ENCODE data around the gene TMEM167A.

The TMEM167A gene

DNA sequence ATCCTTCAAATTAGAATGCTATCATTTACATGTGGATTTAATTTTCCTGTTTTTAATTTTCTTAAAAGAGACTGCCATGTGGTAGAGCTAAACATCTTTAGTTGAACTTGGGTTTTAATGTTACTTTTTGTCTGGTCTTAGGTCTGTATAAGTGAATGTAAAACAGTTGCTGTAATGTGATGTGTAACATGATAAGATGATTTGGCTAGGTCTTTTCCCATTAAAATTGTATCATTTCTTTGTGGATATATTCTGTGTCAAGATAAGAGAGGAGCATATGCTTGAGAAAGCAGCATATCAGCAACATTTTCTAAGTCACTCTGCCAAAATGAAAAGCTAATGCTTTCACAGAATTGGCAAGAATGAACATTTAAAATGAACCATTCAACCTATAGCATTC, 18.5 kb downstream of the TMEM167A start:
- TF ChIP-seq, protein P1, sequence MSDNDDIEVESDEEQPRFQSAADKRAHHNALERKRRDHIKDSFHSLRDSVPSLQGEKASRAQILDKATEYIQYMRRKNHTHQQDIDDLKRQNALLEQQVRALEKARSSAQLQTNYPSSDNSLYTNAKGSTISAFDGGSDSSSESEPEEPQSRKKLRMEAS (IDR thresholded peaks at IDR 0.05; ENCODE audit: low read depth, low read length), result no peak
- TF ChIP-seq, protein P2, sequence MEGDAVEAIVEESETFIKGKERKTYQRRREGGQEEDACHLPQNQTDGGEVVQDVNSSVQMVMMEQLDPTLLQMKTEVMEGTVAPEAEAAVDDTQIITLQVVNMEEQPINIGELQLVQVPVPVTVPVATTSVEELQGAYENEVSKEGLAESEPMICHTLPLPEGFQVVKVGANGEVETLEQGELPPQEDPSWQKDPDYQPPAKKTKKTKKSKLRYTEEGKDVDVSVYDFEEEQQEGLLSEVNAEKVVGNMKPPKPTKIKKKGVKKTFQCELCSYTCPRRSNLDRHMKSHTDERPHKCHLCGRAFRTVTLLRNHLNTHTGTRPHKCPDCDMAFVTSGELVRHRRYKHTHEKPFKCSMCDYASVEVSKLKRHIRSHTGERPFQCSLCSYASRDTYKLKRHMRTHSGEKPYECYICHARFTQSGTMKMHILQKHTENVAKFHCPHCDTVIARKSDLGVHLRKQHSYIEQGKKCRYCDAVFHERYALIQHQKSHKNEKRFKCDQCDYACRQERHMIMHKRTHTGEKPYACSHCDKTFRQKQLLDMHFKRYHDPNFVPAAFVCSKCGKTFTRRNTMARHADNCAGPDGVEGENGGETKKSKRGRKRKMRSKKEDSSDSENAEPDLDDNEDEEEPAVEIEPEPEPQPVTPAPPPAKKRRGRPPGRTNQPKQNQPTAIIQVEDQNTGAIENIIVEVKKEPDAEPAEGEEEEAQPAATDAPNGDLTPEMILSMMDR (IDR thresholded peaks at IDR 0.05; ENCODE audit: low read depth, low read length), result no peak
- no peak overlapping the region for H3K4me3 ChIP-seq (ENCODE audit: low read depth, low read length)
- DNase-seq (ENCODE audit: low read depth), result no peak

DNA sequence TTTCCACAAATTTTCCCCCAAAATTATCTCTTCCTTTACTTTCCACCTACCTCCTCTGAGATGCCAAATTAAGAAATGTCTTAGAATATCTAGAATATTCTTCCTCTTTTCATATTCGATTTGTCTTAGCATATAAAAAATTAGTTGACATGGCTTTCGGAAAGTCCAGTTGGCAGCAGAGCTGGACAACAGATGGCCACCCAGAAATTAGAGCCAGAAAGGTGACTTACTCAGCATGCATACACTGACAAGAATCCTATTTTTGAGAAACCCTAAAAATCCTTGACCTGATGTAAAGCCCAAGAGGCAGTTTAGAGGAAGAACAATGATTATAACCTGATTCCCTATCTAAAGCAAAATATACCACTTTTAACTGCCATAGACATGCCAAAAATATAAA, 22.0 kb downstream of the TMEM167A start:
- TF ChIP-seq, protein P1 (IDR thresholded peaks at IDR 0.05; ENCODE audit: low read depth, low read length), result no peak
- TF ChIP-seq, protein P2 (IDR thresholded peaks at IDR 0.05; ENCODE audit: low read depth, low read length), result no peak
- TF ChIP-seq MYC (IDR thresholded peaks at IDR 0.05; ENCODE audit: low read depth, low read length), result no peak
- TF ChIP-seq POLR2A (IDR thresholded peaks at IDR 0.05; ENCODE audit: extremely low read depth, insufficient read length), result no peak
- no peak for DNase-seq (ENCODE audit: low read depth)
- no peak overlapping the region for H3K4me3 ChIP-seq (ENCODE audit: low read depth, low read length)

DNA sequence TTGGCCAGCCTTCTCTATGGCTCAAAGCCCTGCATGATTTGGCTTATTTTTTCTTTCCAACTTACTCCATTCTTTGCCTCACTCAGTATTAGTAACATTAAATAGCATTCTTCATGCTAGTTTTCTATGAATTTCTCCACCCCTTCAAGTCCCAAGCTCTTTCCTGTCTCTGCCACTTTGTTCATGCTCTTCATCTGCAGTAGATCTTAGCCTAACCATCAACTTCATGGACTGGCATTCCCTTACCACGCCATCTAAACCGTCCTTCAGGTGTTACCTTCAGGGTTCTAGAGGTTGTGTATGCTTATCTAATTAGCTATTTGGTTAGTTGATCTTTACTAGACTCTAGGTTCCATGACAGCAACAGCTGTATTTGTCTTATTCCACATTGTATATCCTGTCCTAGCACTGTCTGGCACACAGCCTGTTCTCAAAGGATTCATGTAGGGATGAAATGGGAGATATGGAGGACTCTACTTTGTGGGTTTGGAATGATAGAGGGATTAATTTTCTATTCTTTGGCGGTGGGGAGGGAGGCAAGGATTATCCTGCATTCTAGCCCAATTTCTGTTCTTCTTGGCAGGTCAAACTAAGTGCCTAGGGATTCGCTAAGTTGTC, 26.4 kb downstream of the TMEM167A start:
- no peak for DNase-seq (ENCODE audit: low read depth)
- TF ChIP-seq, protein P2 (IDR thresholded peaks at IDR 0.05; ENCODE audit: low read depth, low read length), result no peak
- TF ChIP-seq POLR2A (IDR thresholded peaks at IDR 0.05; ENCODE audit: extremely low read depth, insufficient read length) (no peak), MYC (IDR thresholded peaks at IDR 0.05; ENCODE audit: low read depth, low read length) (no peak)
- TF ChIP-seq, protein P1 (IDR thresholded peaks at IDR 0.05; ENCODE audit: low read depth, low read length), result no peak
- H3K4me3 ChIP-seq (ENCODE audit: low read depth, low read length), result no peak overlapping the region

DNA sequence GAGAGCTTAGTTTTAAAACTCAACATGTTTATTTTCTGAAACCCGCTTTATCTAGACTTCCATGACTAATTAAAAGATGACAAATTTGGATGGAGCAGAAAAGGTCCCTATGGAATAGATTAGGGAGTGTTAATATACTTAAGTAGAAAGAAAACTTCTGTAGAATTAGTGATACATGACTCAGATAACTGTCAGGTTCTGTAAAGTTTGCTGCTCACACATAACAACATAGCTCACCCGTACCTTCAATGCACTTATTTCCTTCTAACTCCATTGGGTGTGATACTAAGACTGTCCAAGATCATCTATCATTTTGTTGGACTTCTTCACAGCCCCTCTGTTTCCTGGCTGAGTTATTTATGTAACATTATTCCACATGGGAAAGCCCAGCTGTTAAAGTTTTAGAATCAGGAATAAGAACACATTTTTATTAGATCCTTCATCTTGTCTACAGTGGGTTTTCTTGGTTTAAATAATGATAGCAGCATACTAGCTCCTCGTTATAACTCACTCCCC, 27.8 kb downstream of the TMEM167A start:
- no peak for DNase-seq (ENCODE audit: low read depth)
- TF ChIP-seq, protein P1 (IDR thresholded peaks at IDR 0.05; ENCODE audit: low read depth, low read length), result no peak
- TF ChIP-seq, protein P2 (IDR thresholded peaks at IDR 0.05; ENCODE audit: low read depth, low read length), result no peak
- TF ChIP-seq MYC (IDR thresholded peaks at IDR 0.05; ENCODE audit: low read depth, low read length) (no peak), POLR2A (IDR thresholded peaks at IDR 0.05; ENCODE audit: extremely low read depth, insufficient read length) (no peak)
- no peak overlapping the region for H3K4me3 ChIP-seq (ENCODE audit: low read depth, low read length)

DNA sequence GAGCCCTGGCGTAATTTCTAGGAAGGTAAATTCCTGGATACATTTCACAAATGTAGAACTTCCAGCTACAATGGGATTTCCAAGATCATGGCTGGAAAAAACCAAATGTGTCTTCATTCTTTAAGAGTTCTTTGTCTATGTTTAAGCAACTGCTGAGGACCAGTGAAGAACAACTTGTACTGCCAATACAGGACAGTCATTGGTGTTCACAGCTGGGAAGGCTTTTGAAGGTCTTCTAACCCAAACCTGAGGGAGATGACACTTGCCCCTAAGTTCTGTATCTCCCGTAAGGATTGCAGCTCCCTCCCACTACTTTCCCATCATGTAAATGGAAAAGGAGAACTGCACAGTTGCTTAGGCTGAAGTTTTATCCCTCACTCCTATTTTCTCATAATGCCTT, 28.4 kb downstream of the TMEM167A start:
- no peak overlapping the region for H3K4me3 ChIP-seq (ENCODE audit: low read depth, low read length)
- TF ChIP-seq, protein P1 (IDR thresholded peaks at IDR 0.05; ENCODE audit: low read depth, low read length), result no peak
- TF ChIP-seq, protein P2 (IDR thresholded peaks at IDR 0.05; ENCODE audit: low read depth, low read length), result no peak
- TF ChIP-seq MYC (IDR thresholded peaks at IDR 0.05; ENCODE audit: low read depth, low read length) (no peak), POLR2A (IDR thresholded peaks at IDR 0.05; ENCODE audit: extremely low read depth, insufficient read length) (no peak)
- no peak for DNase-seq (ENCODE audit: low read depth)
